Hematopoietic multipotent progenitor cell treated with erythropoietin and hydrocortisone succinate and interleukin-3 and kit ligand, for 15 days (in vitro differentiated cells): ENCODE measurements around the gene SH2B3.

ENCODE experiments used
- DNase-seq: peaks from one replicate; pipeline ENCODE4 v3.0.0-alpha.2; 2015; ENCODE audit warnings: low spot score

The SH2B3 gene

DNA sequence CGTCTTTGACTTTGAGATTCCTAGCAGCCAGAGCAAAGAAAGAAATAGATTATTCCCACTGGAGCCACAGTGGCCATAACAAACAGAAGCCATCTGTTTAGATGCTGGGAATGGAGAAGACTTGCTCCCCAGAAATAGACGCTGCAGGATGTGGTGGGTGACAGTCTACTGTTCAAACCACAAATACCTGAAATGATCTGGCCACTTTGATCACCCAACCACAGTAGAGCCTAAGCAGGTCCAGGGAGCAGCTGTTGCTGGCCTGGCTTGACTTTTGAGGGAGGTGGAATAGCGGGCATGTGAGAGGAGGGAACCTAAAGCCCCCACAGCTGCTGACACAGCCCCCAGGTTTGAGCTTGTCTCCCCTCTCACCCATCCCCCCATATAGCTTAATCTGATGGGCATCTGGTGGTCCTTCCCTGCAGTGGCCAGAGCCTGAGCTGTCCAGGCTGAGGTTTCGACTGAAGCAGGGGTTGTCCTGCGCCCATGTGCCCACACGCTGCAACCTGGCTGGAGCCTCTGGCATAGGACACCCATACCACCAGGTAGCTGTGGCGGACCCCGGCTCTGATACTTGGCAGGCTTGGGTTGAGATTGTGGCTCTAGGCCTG lies 38.7 kb downstream of the SH2B3 start:
- no peak for DNase-seq

DNA sequence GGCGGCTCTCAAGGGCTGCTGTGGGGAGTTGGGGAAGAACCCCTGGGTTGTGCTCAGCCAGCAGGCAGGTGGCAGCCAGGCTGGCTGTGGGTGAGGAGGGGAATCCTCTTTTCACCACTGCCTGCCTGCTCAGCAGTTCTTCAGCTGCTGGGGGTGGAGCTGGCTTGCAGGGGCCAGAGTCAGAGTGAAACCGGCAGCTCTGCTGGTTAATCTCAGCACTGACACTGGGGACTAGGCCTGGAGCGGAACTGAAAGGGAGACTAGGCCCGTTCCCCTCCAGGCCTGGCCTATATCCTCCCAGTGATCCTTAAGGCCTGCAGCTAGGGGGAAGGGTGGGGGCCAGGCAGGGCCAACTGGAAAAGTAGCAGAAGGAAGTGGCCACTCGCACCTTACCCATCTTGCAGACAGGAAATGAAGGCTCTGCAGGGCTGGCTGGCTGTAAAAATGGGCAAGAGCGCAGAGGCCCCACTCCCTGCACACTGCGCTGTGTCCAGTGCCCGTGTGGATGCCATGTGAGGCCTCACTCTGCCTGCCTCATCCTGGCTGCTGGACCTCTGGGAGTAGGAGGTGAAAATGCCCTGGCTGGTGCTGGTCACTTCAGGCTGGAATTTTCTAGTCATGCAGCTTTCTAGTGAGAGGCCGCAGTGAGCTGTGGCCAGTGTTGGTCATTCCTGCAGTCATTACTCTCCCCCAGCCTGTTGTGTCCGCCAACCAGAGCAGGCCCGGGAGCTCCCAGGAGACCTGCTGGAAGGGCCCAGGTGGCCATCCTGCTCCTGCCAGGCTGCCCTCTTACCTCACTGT lies 39.4 kb downstream of the SH2B3 start:
- DNase-seq = no peak

GRCh38 chr12:111445726-111446581 lies 40.2 kb downstream of the SH2B3 start:
- no peak for DNase-seq

DNA sequence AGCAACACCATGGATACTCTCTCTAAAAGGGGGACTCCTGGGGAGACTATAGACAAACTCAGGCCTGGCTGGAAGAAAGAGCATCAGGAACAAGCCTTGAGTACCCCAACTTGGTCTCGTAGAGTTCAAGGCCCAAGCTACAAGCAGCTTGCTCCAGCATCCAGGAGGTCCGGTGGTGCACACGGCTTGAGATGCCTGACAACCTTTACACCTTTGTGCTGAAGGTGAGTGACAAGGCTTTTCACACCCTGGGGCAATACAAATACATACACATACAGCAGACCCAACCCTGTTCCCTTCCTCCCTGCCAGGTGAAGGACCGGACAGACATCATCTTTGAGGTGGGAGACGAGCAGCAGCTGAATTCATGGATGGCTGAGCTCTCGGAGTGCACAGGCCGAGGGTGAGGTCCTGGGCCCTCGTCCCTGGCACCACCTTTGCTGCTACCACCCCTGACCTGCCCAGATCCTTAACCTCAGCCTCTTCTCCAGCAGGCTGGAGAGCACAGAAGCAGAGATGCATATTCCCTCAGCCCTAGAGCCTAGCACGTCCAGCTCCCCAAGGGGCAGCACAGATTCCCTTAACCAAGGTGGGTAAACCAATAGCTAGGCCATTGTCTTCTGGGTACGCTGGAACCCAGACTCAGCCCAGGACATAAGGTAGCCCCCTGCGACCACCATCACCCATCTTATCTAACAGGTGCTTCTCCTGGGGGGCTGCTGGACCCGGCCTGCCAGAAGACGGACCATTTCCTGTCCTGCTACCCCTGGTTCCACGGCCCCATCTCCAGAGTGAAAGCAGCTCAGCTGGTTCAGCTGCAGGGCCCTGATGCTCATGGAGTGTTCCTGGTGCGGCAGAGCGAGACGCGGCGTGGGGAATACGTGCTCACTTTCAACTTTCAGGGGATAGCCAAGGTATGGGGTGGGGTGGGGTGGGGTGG lies 41.2 kb downstream of the SH2B3 start:
- no peak for DNase-seq

GRCh38 chr12:111447571-111448265 lies 42.0 kb downstream of the SH2B3 start:
- DNase-seq = no peak

GRCh38 chr12:111448266-111448830 lies 42.6 kb downstream of the SH2B3 start:
- no peak for DNase-seq

- DNase-seq = no peak
These were observed 43.4 kb downstream of the SH2B3 start for GRCh38 chr12:111448846-111449790.

GRCh38 chr12:111450676-111451075 lies 45.0 kb downstream of the SH2B3 start:
- DNase-seq = no peak

DNA sequence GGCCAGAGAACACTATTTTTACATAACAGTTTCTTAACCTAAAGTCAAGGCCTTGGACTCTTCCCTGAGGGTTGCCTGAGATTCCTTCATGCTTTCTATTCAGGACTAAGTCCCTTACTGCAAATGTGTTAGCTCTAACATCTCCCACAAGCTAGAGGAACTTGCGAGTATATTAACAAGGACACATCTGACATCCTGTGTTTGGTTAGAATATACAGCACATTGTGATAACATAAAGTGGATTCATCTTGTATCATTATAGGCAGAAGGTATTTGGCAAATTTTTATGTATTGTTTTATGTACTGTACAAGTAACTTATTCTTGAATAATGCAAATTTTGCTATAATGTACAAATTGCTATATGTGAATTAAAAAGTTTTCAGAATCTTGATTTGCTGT lies 45.5 kb downstream of the SH2B3 start:
- no peak for DNase-seq

- peak; percentile 83 for DNase-seq
These were observed 46.0 kb downstream of the SH2B3 start for GRCh38 chr12:111451649-111452129.

DNA sequence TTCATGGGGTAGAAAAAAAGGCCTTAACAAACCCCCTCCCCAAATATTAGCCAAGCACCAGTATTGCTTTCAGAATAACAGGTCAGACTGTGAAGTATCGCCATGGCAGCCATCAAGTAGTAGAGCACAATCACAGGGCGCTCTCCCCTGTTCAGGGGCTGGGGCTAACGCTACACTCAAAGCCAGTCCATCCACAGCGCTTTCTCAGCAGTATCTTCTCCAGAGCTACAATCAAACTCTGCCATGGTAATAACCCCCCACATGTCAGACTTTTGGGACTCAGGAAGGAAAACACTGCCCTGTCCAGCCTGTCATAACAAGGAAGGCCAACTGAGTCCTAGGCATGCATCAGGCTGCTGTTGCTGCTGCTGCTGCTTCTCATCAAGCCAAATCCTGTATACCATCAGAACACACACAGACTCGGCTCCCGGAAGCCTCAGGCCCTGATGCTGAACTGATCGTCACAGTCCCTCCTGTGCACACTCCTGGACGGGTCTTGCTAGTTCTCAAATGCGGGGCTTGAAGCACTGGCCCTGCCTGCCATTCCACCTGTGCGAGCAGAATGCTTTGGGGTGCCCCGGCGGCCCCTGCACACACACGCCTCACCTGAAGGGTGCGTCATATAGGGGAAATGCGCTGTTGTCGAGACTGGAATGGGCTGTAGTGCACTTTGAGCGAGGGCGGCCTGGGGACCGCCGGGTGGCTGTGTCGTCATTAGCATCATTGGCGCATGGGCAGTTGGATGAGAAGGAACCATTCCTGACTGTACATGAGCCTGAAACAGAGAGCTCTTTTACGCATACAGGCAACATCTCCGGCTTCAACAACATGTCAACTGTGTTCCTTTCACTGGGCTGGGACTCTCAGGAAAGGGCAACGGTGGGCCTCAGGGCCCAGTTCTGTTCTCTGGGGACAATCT lies 47.6 kb downstream of the SH2B3 start:
- no peak for DNase-seq

DNA sequence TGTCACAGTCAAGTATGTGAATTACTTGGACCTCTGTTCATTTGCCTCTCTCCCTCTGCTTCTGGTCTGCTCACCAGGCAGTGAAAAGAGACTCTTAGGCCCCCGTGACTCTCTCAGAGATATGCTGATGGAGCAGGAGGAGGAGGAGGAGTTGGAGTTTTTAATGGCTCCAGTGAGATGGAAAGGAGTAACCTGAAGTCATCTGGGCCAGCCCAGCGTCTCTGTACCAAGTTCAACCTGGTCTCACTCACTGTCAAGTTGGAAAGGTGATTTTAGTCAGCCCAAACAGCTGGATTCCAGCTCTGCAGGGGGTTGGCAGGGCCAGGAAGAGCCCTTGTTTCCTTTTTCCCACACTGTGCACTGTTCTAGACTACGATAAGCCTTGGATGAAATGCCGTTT lies 48.6 kb downstream of the SH2B3 start:
- DNase-seq = no peak

DNA sequence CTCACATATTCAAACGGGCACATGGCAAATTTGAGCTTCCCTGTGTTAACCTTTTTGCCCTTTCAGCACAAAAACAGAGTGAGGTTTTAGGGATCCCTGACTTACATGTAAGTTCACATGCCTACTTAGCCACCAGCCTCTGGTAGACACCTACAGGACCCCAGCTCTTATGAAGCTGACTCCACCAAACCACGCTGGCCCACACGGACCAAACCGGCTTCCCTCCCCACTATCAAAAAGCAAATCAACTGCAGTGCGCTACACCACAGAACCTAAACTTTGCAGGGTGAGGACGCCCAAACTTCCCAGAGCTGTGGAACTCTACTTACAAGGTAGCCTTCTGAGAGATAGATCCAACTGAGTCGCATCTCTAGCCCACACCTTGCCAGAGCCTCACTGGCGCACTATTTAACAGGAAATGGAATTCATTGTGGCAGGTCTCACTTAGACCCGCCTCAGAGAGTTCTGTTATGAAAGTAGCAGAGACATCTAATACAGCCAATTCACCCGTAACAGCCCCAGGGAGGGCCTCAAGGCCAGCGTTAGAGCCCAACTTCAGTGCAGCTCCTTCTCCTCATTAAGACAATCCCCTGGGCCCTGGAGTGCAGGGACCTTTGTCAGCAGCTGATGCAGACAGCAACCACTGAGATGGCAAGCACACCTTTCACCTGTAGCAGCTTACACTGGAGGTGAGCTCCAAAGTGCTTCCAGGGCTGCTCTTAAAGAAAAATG lies 49.2 kb downstream of the SH2B3 start:
- no peak for DNase-seq

- DNase-seq = no peak
These were observed 50.0 kb downstream of the SH2B3 start for GRCh38 chr12:111455448-111456320.

- no peak for DNase-seq
These were observed 51.3 kb downstream of the SH2B3 start for GRCh38 chr12:111457071-111457470.

- DNase-seq = no peak
These were observed 51.9 kb downstream of the SH2B3 start for GRCh38 chr12:111457577-111457976.
